ENCODE measurements around the gene DUSP2. TPM values are rescaled to one million over a fixed set of nuclear protein-coding genes. Genes with fewer than 3 reads are reported as not detected.

DUSP2 gene, protein sequence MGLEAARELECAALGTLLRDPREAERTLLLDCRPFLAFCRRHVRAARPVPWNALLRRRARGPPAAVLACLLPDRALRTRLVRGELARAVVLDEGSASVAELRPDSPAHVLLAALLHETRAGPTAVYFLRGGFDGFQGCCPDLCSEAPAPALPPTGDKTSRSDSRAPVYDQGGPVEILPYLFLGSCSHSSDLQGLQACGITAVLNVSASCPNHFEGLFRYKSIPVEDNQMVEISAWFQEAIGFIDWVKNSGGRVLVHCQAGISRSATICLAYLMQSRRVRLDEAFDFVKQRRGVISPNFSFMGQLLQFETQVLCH
- 10 to 100 TPM in 1 of 3 donors, 1 to 10 TPM in 2; 2.3 to 15.6 (median 7.8) TPM for polyA plus RNA-seq

DNA sequence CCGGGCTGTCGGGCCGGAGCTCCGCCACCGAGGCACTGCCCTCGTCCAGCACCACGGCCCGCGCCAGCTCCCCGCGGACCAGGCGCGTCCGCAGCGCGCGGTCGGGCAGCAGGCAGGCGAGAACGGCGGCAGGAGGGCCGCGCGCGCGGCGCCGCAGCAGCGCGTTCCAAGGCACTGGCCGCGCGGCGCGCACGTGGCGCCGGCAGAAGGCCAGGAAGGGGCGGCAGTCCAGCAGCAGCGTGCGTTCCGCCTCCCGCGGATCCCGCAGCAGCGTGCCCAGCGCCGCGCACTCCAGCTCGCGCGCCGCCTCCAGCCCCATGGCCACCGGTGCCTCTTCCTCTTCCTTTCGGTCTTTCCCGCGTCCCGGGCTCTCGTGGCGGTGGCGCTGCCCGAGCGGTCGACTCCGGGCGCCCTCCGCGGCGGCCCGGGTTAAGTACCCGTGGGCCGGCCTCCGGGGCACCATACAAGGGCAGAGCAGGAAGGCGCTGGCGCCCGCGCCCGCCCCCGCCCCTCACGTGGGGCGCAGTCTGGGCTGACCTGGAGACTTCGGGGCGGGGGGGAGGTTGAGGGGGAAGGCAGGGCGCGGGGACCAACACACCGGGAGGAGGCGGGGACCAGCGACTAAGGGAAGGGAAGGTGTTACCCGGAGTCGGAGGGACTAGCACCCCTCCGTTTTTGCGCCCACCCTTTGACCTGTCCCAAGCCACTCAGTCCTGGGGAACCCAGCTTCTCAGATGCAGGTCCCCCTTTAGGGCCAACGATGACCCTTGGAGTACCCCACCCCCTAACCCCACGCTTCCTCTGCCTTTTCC lies at the start of gene DUSP2:
TSS of gene DUSP2 (minus strand) at position 405 of the 812 bp plus-strand sequence. CDS start at position 319, 86 bp downstream.
- 2 to 3% (median 3%) methylated on average over 65 to 94 of the region's 94 CpGs for WGBS, 3 donors
- H3K27ac ChIP-seq (ENCODE audit: low read depth, low read length) = no peak within 1 kb of the TSS

DNA sequence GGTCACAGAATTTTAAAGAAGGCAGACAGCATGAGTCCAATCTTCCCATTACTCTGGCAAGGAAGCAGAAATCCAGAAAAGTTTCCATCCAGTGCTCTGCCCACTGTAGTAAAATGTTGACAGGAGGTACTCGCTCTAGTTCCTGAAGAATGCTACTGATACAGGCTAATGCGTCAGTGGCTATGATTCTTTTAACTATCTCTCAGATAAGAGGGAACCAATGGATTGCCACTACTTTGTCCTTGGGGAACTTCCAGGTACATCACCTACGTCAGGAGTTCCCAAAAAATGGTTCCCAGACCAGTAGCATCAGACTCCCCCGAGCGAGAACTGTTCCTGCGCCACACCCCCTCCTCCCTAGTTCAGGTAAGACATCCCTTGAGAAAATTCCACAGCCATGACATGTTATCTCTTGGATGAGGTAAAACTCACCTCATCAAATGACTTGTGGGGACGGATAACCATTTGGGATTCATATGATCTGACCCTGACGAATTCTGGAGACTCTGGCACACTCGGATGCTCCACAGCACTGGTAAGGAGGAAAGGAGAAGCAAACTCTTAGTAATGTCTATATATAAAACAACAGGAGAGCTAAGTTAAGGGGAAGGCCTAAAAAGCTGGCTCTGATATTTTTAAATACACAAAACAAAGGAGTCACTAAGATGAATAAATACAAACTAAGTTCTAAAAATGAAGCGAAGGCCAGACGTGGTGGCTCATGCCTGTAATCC lies 46.9 kb upstream of the DUSP2 start:
- no peak overlapping the region for H3K27ac ChIP-seq (ENCODE audit: low read depth, low read length)
- WGBS, 3 donors = 89 to 93% (median 93%) methylated on average over 11 of the region's 11 CpGs

DNA sequence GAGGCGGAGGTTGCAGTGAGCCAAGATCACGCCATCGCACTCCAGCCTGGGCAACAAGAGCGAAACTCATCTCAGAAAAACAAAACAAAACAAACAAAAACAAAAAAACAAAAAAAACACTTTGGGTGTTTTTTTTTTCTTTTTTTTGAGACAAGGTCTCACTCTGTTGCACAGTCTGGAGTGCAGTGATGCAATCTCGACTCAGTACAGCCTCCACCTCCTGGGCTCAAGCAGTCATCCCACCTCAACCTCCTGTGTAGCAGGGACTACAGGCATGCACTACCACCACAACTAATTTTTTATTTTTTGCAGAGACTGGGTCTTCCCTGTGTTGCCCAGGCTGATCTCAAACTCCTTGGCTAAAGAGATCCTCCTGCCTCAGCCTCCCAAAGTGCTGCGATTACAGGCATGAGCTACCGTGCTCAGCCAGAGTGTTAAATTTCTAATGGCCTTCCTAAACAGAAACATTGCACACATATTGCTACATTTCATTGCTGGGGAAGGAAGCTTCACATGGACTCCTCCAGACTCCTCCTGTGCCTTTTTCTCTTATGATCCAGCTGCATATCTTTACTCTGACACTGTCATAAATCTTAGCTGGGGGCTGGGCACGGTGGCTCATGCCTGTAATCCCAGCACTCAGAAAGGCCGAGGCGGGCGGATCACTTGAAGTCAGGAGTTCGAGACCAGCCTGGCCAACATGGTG lies 43.7 kb upstream of the DUSP2 start:
- H3K27ac ChIP-seq (ENCODE audit: low read depth, low read length) = no peak overlapping the region
- 90 to 95% (median 91%) methylated on average over 12 of the region's 12 CpGs for WGBS, 3 donors

DNA sequence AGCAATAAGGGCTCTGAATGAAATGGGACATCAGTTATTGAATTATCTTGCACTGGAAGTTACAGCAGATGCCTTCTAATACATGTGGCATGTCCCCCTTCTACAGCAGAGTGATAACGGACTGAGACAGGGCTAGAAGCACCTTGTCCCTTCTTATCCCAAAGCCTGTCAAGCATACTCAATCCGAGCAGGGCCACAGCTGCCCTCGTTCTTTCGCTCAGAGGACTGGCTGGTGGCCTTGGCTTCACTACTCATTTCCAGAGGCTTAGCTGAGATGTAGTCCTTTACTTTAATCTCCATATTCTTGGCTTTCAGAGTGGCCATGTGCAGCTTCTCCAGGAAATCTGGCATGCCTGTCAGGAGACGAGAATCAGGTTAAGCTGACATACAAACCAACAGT lies 41.3 kb upstream of the DUSP2 start:
- no peak overlapping the region for H3K27ac ChIP-seq (ENCODE audit: low read depth, low read length)

GRCh38 chr2:96185516-96185915 lies 40.3 kb upstream of the DUSP2 start:
- 72 to 95% (median 86%) methylated on average over 1 of the region's 1 CpG for WGBS, 3 donors
- no peak overlapping the region for H3K27ac ChIP-seq (ENCODE audit: low read depth, low read length)

More for the DNA sequence above, 41.3 kb upstream of the DUSP2 start:
- 64 to 92% (median 89%) methylated on average over 5 of the region's 5 CpGs for WGBS, 3 donors

- no peak overlapping the region for H3K27ac ChIP-seq (ENCODE audit: low read depth, low read length)
- WGBS, 3 donors = 83 to 90% (median 86%) methylated on average over 8 of the region's 8 CpGs
Measured at GRCh38 chr2:96184989-96185388, 39.7 kb upstream of the DUSP2 start.

DNA sequence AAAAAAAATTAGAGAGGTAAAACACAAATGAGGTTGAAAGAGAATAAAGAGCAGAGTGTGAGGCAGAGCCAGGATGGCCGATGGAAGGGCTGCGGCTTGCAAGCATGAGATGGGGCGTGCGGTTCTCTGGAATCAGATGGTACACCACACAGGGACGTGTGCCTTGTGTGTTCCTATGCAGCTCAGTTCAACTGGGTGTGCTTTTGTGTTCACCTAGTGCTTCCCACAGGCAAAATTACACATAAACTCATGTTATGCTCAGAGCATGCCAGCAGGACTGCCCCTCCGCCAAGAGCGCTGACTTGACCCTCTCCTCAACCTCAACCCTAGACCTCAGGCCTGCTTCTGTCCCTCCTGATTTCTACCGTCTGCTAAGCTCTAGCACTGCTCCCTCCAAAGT lies 38.9 kb upstream of the DUSP2 start:
- 84 to 93% (median 91%) methylated on average over 8 of the region's 8 CpGs for WGBS, 3 donors

GRCh38 chr2:96181529-96181928 lies 36.3 kb upstream of the DUSP2 start:
- no peak overlapping the region for H3K27ac ChIP-seq (ENCODE audit: low read depth, low read length)

More for the DNA sequence above, 38.9 kb upstream of the DUSP2 start:
- no peak overlapping the region for H3K27ac ChIP-seq (ENCODE audit: low read depth, low read length)

GRCh38 chr2:96180521-96180920 lies 35.3 kb upstream of the DUSP2 start:
- H3K27ac ChIP-seq (ENCODE audit: low read depth, low read length) = no peak overlapping the region

More at GRCh38 chr2:96181529-96181928, 36.3 kb upstream of the DUSP2 start:
- WGBS, 3 donors = 73 to 86% (median 85%) methylated on average over 5 of the region's 5 CpGs

- 97 to 100% (median 100%) methylated on average over 1 of the region's 1 CpG for WGBS, 3 donors
- H3K27ac ChIP-seq (ENCODE audit: low read depth, low read length) = no peak overlapping the region
Measured at GRCh38 chr2:96180002-96180401, 34.8 kb upstream of the DUSP2 start.

GRCh38 chr2:96176661-96177060 lies 31.4 kb upstream of the DUSP2 start:
- WGBS, 3 donors = 60 to 70% (median 60%) methylated on average over 4 of the region's 4 CpGs
- H3K27ac ChIP-seq (ENCODE audit: low read depth, low read length) = no peak overlapping the region

GRCh38 chr2:96175951-96176350 lies 30.7 kb upstream of the DUSP2 start:
- no peak overlapping the region for H3K27ac ChIP-seq (ENCODE audit: low read depth, low read length)
- 82 to 91% (median 85%) methylated on average over 6 of the region's 6 CpGs for WGBS, 3 donors

DNA sequence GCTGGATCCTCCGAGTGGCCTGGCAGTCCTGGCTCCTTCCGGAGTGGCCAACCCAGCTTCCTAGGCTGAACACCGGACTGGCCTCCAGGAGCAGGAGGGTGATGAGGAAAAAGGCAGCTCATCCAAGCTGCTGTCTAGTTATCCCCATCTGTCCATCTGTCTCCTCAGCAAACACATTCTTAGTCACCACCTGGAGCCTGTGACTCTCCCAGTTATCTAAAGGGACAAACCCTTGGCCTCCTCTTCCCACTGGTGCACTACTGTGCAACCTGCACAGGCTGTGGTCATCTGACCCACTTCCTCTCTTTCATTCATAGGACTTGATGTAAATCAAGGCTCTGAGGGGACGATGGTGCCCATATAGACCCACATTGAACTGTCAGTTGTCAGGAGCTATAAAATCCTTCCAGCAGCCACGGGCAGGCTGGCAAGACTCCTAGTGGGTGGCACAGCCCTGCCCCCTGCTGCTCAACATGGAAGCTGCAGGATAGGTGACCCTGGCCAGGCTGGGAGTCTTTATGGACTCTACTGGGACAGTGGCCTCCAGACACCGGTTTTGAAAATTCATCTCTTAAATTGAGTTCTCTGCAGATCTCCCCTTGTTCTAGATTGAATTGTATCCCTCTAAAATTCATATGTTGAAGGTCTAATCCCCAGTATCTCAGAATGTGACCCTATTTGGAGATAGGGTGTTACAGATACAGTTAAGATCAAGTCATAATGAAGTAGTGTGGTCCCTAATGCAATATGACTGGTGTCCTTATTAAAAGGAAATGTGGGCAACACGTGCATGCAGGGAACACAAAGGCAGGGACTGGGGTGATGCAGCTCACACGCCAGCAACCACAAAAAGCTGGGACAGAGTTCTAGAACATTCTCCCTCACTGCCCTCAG lies 29.3 kb upstream of the DUSP2 start:
- H3K27ac ChIP-seq (ENCODE audit: low read depth, low read length) = no peak overlapping the region
- 50 to 53% (median 51%) methylated on average over 8 of the region's 8 CpGs for WGBS, 3 donors

DNA sequence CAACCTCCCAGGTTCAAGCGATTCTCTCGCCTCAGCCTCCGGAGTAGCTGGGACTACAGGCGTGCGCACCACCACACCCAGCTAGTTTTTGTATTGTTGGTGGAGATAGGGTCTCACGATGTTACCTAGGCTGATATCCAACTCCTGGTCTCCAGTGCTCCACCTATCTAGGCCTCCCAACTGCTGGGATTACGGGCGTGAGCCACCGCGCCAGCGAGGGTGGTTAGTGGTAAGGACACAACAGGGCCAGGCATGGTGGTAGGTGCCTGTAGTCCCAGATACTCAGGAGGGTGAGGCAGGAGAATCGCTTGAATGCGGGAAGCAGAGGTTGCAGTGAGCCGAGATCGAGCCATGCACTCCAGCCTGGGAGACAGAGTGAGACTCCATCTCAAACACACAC lies 26.6 kb upstream of the DUSP2 start:
- 91 to 96% (median 95%) methylated on average over 15 of the region's 15 CpGs for WGBS, 3 donors

GRCh38 chr2:96170626-96171025 lies 25.4 kb upstream of the DUSP2 start:
- no peak overlapping the region for H3K27ac ChIP-seq (ENCODE audit: low read depth, low read length)
- WGBS, 3 donors = 92 to 96% (median 94%) methylated on average over 3 of the region's 3 CpGs

More for the DNA sequence above, 26.6 kb upstream of the DUSP2 start:
- H3K27ac ChIP-seq (ENCODE audit: low read depth, low read length) = no peak overlapping the region

- H3K27ac ChIP-seq (ENCODE audit: low read depth, low read length) = no peak overlapping the region
- 87 to 90% (median 87%) methylated on average over 2 of the region's 2 CpGs for WGBS, 3 donors
Measured at GRCh38 chr2:96169868-96170507, 24.7 kb upstream of the DUSP2 start.
